ENCODE measurements around the gene B3GNT8. TPM values are rescaled to one million over a fixed set of nuclear protein-coding genes. Genes with fewer than 3 reads are reported as not detected.

Gene B3GNT8
- total and polyA plus RNA-seq, 3 experiments from 2014 or later: 0.66 to 11.1 (median 0.91) TPM

DNA sequence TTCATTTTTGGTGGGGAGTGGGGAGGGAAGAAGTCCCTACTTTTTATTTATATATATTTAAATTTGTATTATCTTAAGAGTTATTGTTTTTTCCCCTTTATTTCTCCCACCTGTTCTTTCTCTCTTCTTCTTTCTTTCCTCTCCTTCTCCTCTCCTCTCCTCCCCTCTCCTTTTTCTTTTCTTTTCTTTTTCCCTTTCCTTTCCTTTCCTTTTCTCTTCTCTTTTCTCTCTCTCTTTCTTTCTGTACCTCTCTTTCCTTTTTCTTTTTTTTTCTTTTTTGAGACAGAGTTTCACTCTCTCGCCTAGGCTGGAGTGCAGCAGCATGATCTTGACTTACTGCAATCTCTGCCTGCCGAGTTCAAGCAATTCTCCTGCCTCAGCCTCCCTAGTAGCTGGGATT, 27.6 kb downstream of the B3GNT8 start:
- Histone ChIP-seq H3K4me1 (ENCODE audit: insufficient read depth, low read length) (peaks cover 27% of the 10 kb centered on the region), H3K36me3 (ENCODE audit: insufficient read depth, low read length) (peaks cover 6% of the 10 kb centered on the region), H3K4me3 (ENCODE audit: low read length) (no peak overlapping the region), H3K27me3 (ENCODE audit: insufficient read depth, low read length, poor library complexity, severe bottlenecking) (no peaks in the 10 kb centered on the region), H3K27ac (ENCODE audit: low read depth, low read length) (no peak overlapping the region), H3K9me3 (ENCODE audit: low read length) (no peaks in the 10 kb centered on the region)
- CTCF ChIA-PET: no interaction called here
- Mint-ChIP-seq H3K27ac (peak overlapping the region in 5 of 8 donors; percentile 36 to 96 (median 73)), H3K36me3 (peaks cover 0 to 28% (median 0%) of the 10 kb centered on the region in 3 donors), H3K4me3 (peak overlapping the region in 6 of 7 donors; percentile 28 to 97 (median 96)), H3K4me1 (peaks cover 46 to 65% (median 53%) of the 10 kb centered on the region in 3 donors), H3K27me3 (no peaks in the 10 kb centered on the region), H3K9me3 (no peaks in the 10 kb centered on the region)
- POLR2A ChIA-PET: interaction anchor here (1.1 kb wide), 1 partner anchor 15 kb away, joined by 3 read pairs; no protein-coding TSS in a partner anchor
- no peak for DNase-seq

DNA sequence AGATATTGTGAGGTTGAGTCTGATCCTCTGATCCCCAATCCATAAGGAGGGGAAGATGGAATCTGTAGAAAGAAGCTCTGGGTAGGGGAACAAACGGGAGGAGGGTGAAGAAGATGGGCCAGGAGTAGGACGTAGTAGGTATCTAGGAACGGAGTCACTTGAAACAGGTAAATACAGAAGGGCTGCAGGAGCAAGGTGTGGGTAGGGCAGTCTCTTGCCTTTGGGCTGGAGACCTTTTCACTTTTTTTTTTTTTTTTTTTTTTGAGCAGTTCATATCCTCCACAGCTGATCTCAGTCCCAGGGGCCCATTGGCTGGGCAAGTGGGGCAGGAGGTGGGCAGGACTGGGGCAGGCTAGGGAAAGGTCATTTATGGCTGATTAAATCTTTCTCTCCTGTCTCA, 28.1 kb downstream of the B3GNT8 start:
- H3K27me3 Mint-ChIP-seq: no peaks in the 10 kb centered on the region
- H3K27me3 ChIP-seq (ENCODE audit: insufficient read depth, low read length, poor library complexity, severe bottlenecking): no peaks in the 10 kb centered on the region
- CTCF ChIA-PET: no interaction called here
- no peak for DNase-seq
- H3K4me3 Mint-ChIP-seq: peak overlapping the region; percentile 87 to 98 (median 97)
- H3K27ac Mint-ChIP-seq: peak overlapping the region in 7 of 8 donors; percentile 6 to 100 (median 100)
- peak overlapping the region; percentile 91 for H3K27ac ChIP-seq (ENCODE audit: low read depth, low read length)
- peaks cover 6% of the 10 kb centered on the region for H3K36me3 ChIP-seq (ENCODE audit: insufficient read depth, low read length)
- H3K9me3 ChIP-seq (ENCODE audit: low read length): no peaks in the 10 kb centered on the region
- peak overlapping the region; percentile 97 for H3K4me3 ChIP-seq (ENCODE audit: low read length)
- H3K36me3 Mint-ChIP-seq: peaks cover 0 to 28% (median 0%) of the 10 kb centered on the region in 3 donors
- peaks cover 46 to 65% (median 53%) of the 10 kb centered on the region in 3 donors for H3K4me1 Mint-ChIP-seq
- POLR2A ChIA-PET: interaction anchor here (1.1 kb wide), 1 partner anchor 14 kb away, joined by 3 read pairs; no protein-coding TSS in a partner anchor
- peaks cover 27% of the 10 kb centered on the region for H3K4me1 ChIP-seq (ENCODE audit: insufficient read depth, low read length)
- no peaks in the 10 kb centered on the region for H3K9me3 Mint-ChIP-seq

DNA sequence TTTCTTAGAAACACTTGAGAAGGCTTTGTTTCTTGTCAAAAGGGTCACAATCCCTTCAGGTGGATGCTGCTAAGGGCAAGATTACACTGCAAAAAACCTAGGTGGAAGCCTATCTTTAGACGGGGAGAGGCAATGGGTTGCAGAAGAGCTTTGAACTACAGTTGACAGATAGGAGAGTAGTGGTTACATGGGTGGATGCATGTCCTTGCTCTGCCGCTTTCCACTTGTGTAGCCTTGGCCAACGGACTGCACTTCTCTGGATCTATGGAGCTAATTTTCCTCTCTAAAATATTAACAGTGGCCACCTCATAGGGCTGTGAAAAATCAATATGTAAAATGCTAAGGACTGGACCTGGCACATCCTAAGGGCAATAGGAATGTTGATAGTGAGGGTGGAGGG, 28.6 kb downstream of the B3GNT8 start:
- Histone ChIP-seq H3K4me3 (ENCODE audit: low read length) (peak overlapping the region; percentile 97), H3K27ac (ENCODE audit: low read depth, low read length) (peak overlapping the region; percentile 91), H3K27me3 (ENCODE audit: insufficient read depth, low read length, poor library complexity, severe bottlenecking) (no peaks in the 10 kb centered on the region), H3K9me3 (ENCODE audit: low read length) (no peaks in the 10 kb centered on the region), H3K4me1 (ENCODE audit: insufficient read depth, low read length) (peaks cover 27% of the 10 kb centered on the region), H3K36me3 (ENCODE audit: insufficient read depth, low read length) (peaks cover 6% of the 10 kb centered on the region)
- peak overlapping the region; percentile 89 to 100 (median 100) for H3K27ac Mint-ChIP-seq
- H3K4me1 Mint-ChIP-seq: peaks cover 46 to 65% (median 53%) of the 10 kb centered on the region in 3 donors
- peak overlapping the region; percentile 87 to 98 (median 97) for H3K4me3 Mint-ChIP-seq
- no peak for DNase-seq
- POLR2A ChIA-PET: no interaction called here
- H3K9me3 Mint-ChIP-seq: no peaks in the 10 kb centered on the region
- no peaks in the 10 kb centered on the region for H3K27me3 Mint-ChIP-seq
- CTCF ChIA-PET: no interaction called here
- peaks cover 0 to 30% (median 0%) of the 10 kb centered on the region in 3 donors for H3K36me3 Mint-ChIP-seq

DNA sequence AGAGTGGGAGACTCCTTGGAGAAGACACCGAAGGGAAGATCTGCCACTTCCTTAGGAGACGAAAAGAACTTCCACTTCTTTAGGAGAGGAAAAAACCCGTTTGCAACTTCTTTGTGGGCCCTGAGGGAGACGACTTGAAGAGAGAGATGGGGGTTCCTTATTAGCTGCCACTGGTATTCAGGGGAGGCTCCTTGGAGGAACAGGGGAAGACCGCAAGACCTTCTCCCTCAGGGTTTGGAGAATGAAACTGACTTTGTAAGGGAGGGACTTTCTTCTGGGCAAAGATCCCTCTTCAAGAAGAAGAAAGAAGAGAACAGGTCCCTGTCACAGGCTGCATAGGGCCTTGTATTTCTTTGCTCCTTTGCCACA, 29.1 kb downstream of the B3GNT8 start:
- Mint-ChIP-seq H3K4me1 (peaks cover 46 to 61% (median 53%) of the 10 kb centered on the region in 3 donors), H3K27me3 (no peaks in the 10 kb centered on the region), H3K27ac (peak overlapping the region; percentile 96 to 100 (median 100)), H3K9me3 (no peaks in the 10 kb centered on the region), H3K36me3 (peaks cover 0 to 27% (median 0%) of the 10 kb centered on the region in 3 donors), H3K4me3 (peak overlapping the region; percentile 87 to 98 (median 97))
- Histone ChIP-seq H3K27ac (ENCODE audit: low read depth, low read length) (peak overlapping the region; percentile 91), H3K4me3 (ENCODE audit: low read length) (peak overlapping the region; percentile 97), H3K9me3 (ENCODE audit: low read length) (no peaks in the 10 kb centered on the region), H3K4me1 (ENCODE audit: insufficient read depth, low read length) (peaks cover 27% of the 10 kb centered on the region), H3K27me3 (ENCODE audit: insufficient read depth, low read length, poor library complexity, severe bottlenecking) (no peaks in the 10 kb centered on the region), H3K36me3 (ENCODE audit: insufficient read depth, low read length) (peaks cover 6% of the 10 kb centered on the region)
- POLR2A ChIA-PET: no interaction called here
- DNase-seq: no peak
- CTCF ChIA-PET: no interaction called here

DNA sequence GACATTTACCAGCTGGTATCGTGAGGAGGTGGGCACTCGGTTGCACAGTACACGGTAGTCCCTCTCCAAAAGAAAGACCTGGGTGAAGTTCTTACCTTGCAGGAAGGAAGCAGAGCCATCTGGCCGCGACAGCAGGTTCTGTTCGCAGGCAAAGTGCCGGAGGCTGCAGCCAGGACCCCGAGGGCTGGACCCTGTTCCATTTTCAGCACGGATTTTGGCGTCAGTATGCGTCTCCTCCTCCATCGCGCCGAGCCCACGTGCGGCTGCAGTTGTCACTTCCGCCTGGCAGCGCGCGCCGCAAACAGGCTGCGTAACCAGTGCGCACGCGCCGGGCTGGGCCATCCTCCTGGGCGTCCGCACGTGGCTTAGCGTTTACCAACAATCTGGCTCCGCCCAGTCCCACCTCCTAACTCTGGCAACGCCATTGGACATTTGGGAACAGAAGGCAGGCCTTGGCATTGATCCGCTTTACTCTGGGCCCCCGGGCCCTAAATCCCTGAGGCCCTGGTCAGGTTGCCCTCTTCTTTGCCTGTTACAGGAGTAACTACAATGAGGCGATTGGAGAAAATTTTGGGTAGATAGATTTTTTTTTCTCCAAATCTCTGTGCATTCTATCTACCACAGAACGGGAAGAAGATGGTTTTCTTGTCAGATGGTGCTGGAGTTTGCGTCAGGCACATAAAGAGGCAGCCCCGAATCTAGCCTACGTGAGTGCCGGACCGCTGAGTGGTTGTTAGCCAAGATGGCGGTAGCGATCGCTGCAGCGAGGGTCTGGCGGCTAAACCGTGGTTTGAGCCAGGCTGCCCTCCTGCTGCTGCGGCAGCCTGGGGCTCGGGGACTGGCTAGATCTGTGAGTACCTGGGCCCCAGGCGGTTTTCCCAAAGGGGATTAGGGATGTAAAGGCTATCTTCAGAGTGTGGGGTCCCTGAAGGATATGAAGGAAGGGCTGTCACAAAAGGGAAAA, 29.8 kb downstream of the B3GNT8 start, which contains the start of the genes BCKDHA and EXOSC5:
TSS of gene BCKDHA (plus strand) at position 733 of the 964 bp plus-strand sequence. CDS start at position 743, 10 bp downstream.
TSS of gene EXOSC5 (minus strand) at position 274 of the 964 bp plus-strand sequence. CDS start at position 243, 31 bp downstream.
- peaks cover 6% of the 10 kb centered on the region for H3K36me3 ChIP-seq (ENCODE audit: insufficient read depth, low read length)
- H3K9me3 Mint-ChIP-seq: no peaks in the 10 kb centered on the region
- H3K4me1 ChIP-seq (ENCODE audit: insufficient read depth, low read length): peaks cover 27% of the 10 kb centered on the region
- peaks cover 0 to 29% (median 0%) of the 10 kb centered on the region in 3 donors for H3K36me3 Mint-ChIP-seq
- peak within 1 kb of the TSS; percentile 87 to 98 (median 97) for H3K4me3 Mint-ChIP-seq
- peaks cover 46 to 57% (median 49%) of the 10 kb centered on the region in 3 donors for H3K4me1 Mint-ChIP-seq
- ChIA-PET POLR2A (no interaction called here), CTCF (no interaction called here)
- H3K27me3 ChIP-seq (ENCODE audit: insufficient read depth, low read length, poor library complexity, severe bottlenecking): no peaks in the 10 kb centered on the region
- no peaks in the 10 kb centered on the region for H3K9me3 ChIP-seq (ENCODE audit: low read length)
- H3K4me3 ChIP-seq (ENCODE audit: low read length): peak within 1 kb of the TSS; percentile 99
- H3K27ac ChIP-seq (ENCODE audit: low read depth, low read length): peak within 1 kb of the TSS; percentile 91
- no peaks in the 10 kb centered on the region for H3K27me3 Mint-ChIP-seq
- peak; percentile 99 to 100 (median 99) for DNase-seq
- H3K27ac Mint-ChIP-seq: peak within 1 kb of the TSS; percentile 96 to 100 (median 100)

DNA sequence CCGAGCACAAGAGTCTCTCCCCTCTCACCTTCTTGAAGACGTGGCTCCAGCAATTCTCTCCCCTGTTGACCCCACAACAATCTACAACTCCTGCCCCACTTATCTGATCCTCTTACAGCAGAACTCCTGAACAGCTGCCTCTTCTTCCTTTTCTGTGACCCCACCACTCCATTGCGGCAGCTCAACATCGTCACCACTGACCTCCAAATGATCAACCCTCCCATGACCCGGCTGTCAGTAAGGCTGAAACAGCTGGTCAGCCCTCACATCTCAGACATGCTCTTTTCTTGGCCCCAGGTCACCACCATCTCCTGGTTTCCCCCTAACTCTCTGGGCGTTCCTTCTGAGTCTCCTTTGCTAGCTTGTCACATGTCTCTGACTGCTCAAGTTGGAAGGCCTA, 31.8 kb downstream of the B3GNT8 start:
- Histone ChIP-seq H3K4me1 (ENCODE audit: insufficient read depth, low read length) (peaks cover 27% of the 10 kb centered on the region), H3K27ac (ENCODE audit: low read depth, low read length) (peak overlapping the region; percentile 53), H3K4me3 (ENCODE audit: low read length) (peak overlapping the region; percentile 22), H3K9me3 (ENCODE audit: low read length) (no peaks in the 10 kb centered on the region), H3K27me3 (ENCODE audit: insufficient read depth, low read length, poor library complexity, severe bottlenecking) (no peaks in the 10 kb centered on the region), H3K36me3 (ENCODE audit: insufficient read depth, low read length) (peaks cover 15% of the 10 kb centered on the region)
- H3K9me3 Mint-ChIP-seq: no peaks in the 10 kb centered on the region
- H3K27ac Mint-ChIP-seq: peak overlapping the region in 5 of 8 donors; percentile 8 to 96 (median 83)
- ChIA-PET CTCF (no interaction called here), POLR2A (no interaction called here)
- peak overlapping the region; percentile 56 to 98 (median 75) for H3K4me3 Mint-ChIP-seq
- peaks cover 0 to 38% (median 3%) of the 10 kb centered on the region in 3 donors for H3K36me3 Mint-ChIP-seq
- H3K4me1 Mint-ChIP-seq: peaks cover 39 to 46% (median 43%) of the 10 kb centered on the region in 3 donors
- H3K27me3 Mint-ChIP-seq: no peaks in the 10 kb centered on the region
- no peak for DNase-seq

DNA sequence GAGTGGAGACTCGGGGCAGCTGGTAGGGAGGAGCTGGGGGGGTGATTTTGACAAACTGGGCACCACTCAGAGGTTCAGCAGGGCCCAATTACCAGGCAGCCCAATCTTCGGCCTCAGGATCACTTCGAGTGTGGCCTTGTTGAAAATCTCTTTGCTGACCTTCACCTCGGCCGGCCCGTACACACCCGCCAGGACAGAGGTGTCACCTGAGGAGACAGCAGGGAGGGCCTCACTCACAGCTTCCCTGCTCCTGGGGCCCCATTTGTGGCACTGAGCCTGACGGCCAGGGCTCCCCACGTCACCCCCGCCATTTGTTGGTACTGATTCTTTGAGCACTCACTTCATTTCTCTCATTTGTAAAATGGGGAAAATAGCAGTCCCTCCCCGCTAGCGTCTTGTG, 34.4 kb downstream of the B3GNT8 start:
- no peaks in the 10 kb centered on the region for H3K27me3 Mint-ChIP-seq
- POLR2A ChIA-PET: no interaction called here
- peaks cover 26% of the 10 kb centered on the region for H3K36me3 ChIP-seq (ENCODE audit: insufficient read depth, low read length)

More for the DNA sequence above, 34.4 kb downstream of the B3GNT8 start:
- Mint-ChIP-seq H3K4me1 (peaks cover 22 to 25% (median 25%) of the 10 kb centered on the region in 3 donors), H3K9me3 (no peaks in the 10 kb centered on the region), H3K36me3 (peaks cover 0 to 55% (median 5%) of the 10 kb centered on the region in 3 donors), H3K4me3 (peak overlapping the region in 1 of 7 donors; percentile 29), H3K27ac (peak overlapping the region in 1 of 8 donors; percentile 65)
- CTCF ChIA-PET: interaction anchor here (1.5 kb wide), 1 partner anchor 47 kb away, joined by 3 read pairs; the partner anchor contains the start of gene DMAC2
- Histone ChIP-seq H3K4me1 (ENCODE audit: insufficient read depth, low read length) (peaks cover 14% of the 10 kb centered on the region), H3K27ac (ENCODE audit: low read depth, low read length) (no peak overlapping the region), H3K4me3 (ENCODE audit: low read length) (no peak overlapping the region), H3K27me3 (ENCODE audit: insufficient read depth, low read length, poor library complexity, severe bottlenecking) (no peaks in the 10 kb centered on the region), H3K9me3 (ENCODE audit: low read length) (no peaks in the 10 kb centered on the region)
- no peak for DNase-seq

Measured in CD8-positive, alpha-beta memory T cell (primary cell).